IMR-90 (cell line): ENCODE measurements around the gene HIVEP3. TPM values are rescaled to one million over a fixed set of nuclear protein-coding genes. Genes with fewer than 3 reads are reported as not detected.

Experiments used
- ATAC-seq: fragments of 200-7000 bp; cut with Tn5 transposase; 2 replicates; pipeline ENCODE4 v1.9.1; 2020; ENCODE audit warnings: low read depth, mild to moderate bottlenecking, moderate library complexity
- BruUV-seq: library from RNA; stranded (reverse); fragments of 400-500 nt; replicated peaks from 2 replicates; lab custom pipeline; 2021; lab: Mats Ljungman, UMichigan
- CTCF ChIA-PET: fragments of 300-600 bp; formaldehyde crosslinking; extraction: SDS; loops from one replicate; lab custom pipeline; 2021; ENCODE audit warnings: antibody characterized with exemption; lab: Yijun Ruan, JAX
- POLR2A ChIA-PET: fragments of 300-600 bp; sonication (Branson Sonifier 250); formaldehyde crosslinking; loops from one replicate; lab custom pipeline; 2022; ENCODE audit warnings: antibody characterized with exemption; ENCODE audit not compliant: unreplicated experiment; lab: Charles Lee
- DNase-seq: peaks from one replicate; pipeline ENCODE4 v3.0.0; 2013
- H2AFZ ChIP-seq: replicated peaks from 2 replicates; pipeline ENCODE3; 2013; ENCODE audit warnings: low read length, mild to moderate bottlenecking; ENCODE audit not compliant: poor library complexity
- H2AK5ac ChIP-seq: 2 replicates; pipeline ENCODE4 v1.6.1; 2013; ENCODE audit warnings: low read depth, low read length, inconsistent platforms
- H2AK9ac ChIP-seq: replicated peaks from 2 replicates; pipeline ENCODE3; 2013; ENCODE audit warnings: mild to moderate bottlenecking, low read depth, low read length, moderate library complexity; ENCODE audit not compliant: poor library complexity
- H2BK120ac ChIP-seq: 2 replicates; pipeline ENCODE4 v1.6.1; 2013; ENCODE audit warnings: low read depth, low read length, inconsistent platforms
- H2BK15ac ChIP-seq: 3 replicates; pipeline ENCODE4 v1.6.1; 2013; ENCODE audit warnings: low read depth, low read length, inconsistent platforms
- H2BK20ac ChIP-seq: 2 replicates; pipeline ENCODE4 v1.6.1; 2013; ENCODE audit warnings: low read depth, mild to moderate bottlenecking, inconsistent platforms, low read length, moderate library complexity
- H2BK5ac ChIP-seq: 2 replicates; pipeline ENCODE4 v1.6.1; 2013; ENCODE audit warnings: mild to moderate bottlenecking, low read depth, low read length, inconsistent platforms; ENCODE audit not compliant: poor library complexity, severe bottlenecking
- H3K14ac ChIP-seq: replicated peaks from 2 replicates; pipeline ENCODE4 v1.6.1; 2013; ENCODE audit warnings: low read depth, low read length, inconsistent platforms
- H3K18ac ChIP-seq: 2 replicates; pipeline ENCODE4 v1.6.1; 2013; ENCODE audit warnings: low read depth, low read length, control low read depth
- H3K23ac ChIP-seq: 2 replicates; pipeline ENCODE4 v1.6.1; 2013; ENCODE audit warnings: low read depth, low read length, inconsistent platforms
- H3K27ac ChIP-seq: 2 replicates; pipeline ENCODE4 v1.5.1; 2013; ENCODE audit warnings: mild to moderate bottlenecking, control low read depth, low read length; ENCODE audit not compliant: insufficient read depth
- H3K27me3 ChIP-seq: 2 replicates; pipeline ENCODE4 v1.6.1; 2013; ENCODE audit warnings: low read length; ENCODE audit not compliant: control insufficient read depth, insufficient read depth
- H3K36me3 ChIP-seq: 2 replicates; pipeline ENCODE4 v1.6.1; 2013; ENCODE audit warnings: low read length, mixed read lengths; ENCODE audit not compliant: control insufficient read depth, insufficient read depth
- H3K4ac ChIP-seq: 2 replicates; pipeline ENCODE4 v1.6.1; 2013; ENCODE audit warnings: low read depth, low read length, inconsistent platforms
- H3K4me1 ChIP-seq: 2 replicates; pipeline ENCODE4 v1.6.1; 2013; ENCODE audit warnings: low read length, mixed read lengths; ENCODE audit not compliant: control insufficient read depth, insufficient read depth
- H3K4me2 ChIP-seq: 2 replicates; pipeline ENCODE4 v1.6.1; 2013; ENCODE audit warnings: low read depth, mild to moderate bottlenecking, control low read depth, low read length, moderate library complexity
- H3K4me3 ChIP-seq: 2 replicates; pipeline ENCODE4 v1.5.1; 2013; ENCODE audit warnings: low read depth, mild to moderate bottlenecking, control low read depth, low read length, moderate library complexity; ENCODE audit not compliant: insufficient read depth
- H3K56ac ChIP-seq: 2 replicates; pipeline ENCODE4 v1.6.1; 2013; ENCODE audit warnings: low read length, inconsistent platforms; ENCODE audit not compliant: insufficient read depth; ENCODE audit errors: extremely low read depth
- H3K79me1 ChIP-seq, 2 experiments: 2 replicates each; pipeline ENCODE4 v1.6.1; 2013; ENCODE audit warnings: low read length in 2 of 2, inconsistent platforms in 1 of 2, low read depth in 1 of 2
- H3K9ac ChIP-seq: 2 replicates; pipeline ENCODE4 v1.6.1; 2013; ENCODE audit warnings: low read depth, low read length, control low read depth
- H3K9me1 ChIP-seq: 2 replicates; pipeline ENCODE4 v1.6.1; 2013; ENCODE audit warnings: low read length, inconsistent platforms; ENCODE audit not compliant: insufficient read depth
- H3K9me3 ChIP-seq: 2 replicates; pipeline ENCODE4 v1.6.1; 2013; ENCODE audit warnings: low read length; ENCODE audit not compliant: control insufficient read depth, insufficient read depth
- H4K20me1 ChIP-seq: 2 replicates; pipeline ENCODE4 v1.6.1; 2013; ENCODE audit warnings: low read length, inconsistent platforms; ENCODE audit not compliant: insufficient read depth
- H4K5ac ChIP-seq: 2 replicates; pipeline ENCODE4 v1.6.1; 2013; ENCODE audit warnings: mild to moderate bottlenecking, low read depth, low read length, control low read depth
- H4K8ac ChIP-seq, 2 experiments: 2 replicates each; pipeline ENCODE4 v1.6.1; 2013; ENCODE audit warnings: low read depth in 2 of 2, low read length in 2 of 2, control low read depth in 1 of 2, inconsistent platforms in 1 of 2
- H4K91ac ChIP-seq: 2 replicates; pipeline ENCODE4 v1.6.1; 2013; ENCODE audit warnings: low read depth, low read length, inconsistent platforms; ENCODE audit not compliant: insufficient read depth
- BHLHE40 ChIP-seq: fragments of 150-350 bp; IDR thresholded peaks from 2 replicates; pipeline ENCODE4 v1.6.1; 2016; ENCODE audit warnings: mild to moderate bottlenecking, low read depth, low read length
- RCOR1 ChIP-seq: IDR thresholded peaks from 2 replicates; pipeline ENCODE4 v1.6.1; 2012; ENCODE audit warnings: mild to moderate bottlenecking, low read length, improper control_type of control experiment; ENCODE audit not compliant: insufficient replicate concordance
- WGBS, 2 experiments: methylation state at CpG; one replicate each; pipeline versions ENCODE4 v1.1.5 to v1.1.7; 2013; ENCODE audit warnings: missing lambda C conversion rate in 2 of 2; ENCODE audit not compliant: insufficient read length in 1 of 2; ENCODE audit errors: extremely low coverage in 2 of 2; 5-methylcytosine and 5-hydroxymethylcytosine counted together
- dilution Hi-C: fragments of 300-500 bp; cut with HindIII; formaldehyde crosslinking; loops from one replicate; pipeline ENCODE4 v1.14.3; 2018; ENCODE audit warnings: low sequenced_read_pairs; ENCODE audit not compliant: unreplicated experiment
- in situ Hi-C: fragments of 300-500 bp; cut with MboI; formaldehyde crosslinking; loops from 3 replicates; pipeline ENCODE4 v1.14.3; 2019; ENCODE audit warnings: low sequenced_read_pairs, inconsistent platforms, mixed read lengths
- intact Hi-C: fragments of 100-400 bp; cut with micrococcal nuclease; formaldehyde crosslinking; loops from 2 replicates; pipeline ENCODE4 v1.10.0; 2022
- polyA plus RNA-seq, 3 experiments: library from polyadenylated mRNA; depleted of rRNA; stranded (reverse); fragments of >200 nt; gene quantifications; 2 replicates each; pipeline ENCODE4 v1.2.3, GENCODE V29; 2012; ENCODE audit warnings: low replicate concordance in 1 of 3
- total RNA-seq: library from RNA; depleted of rRNA; stranded (reverse); fragments of >200 nt; gene quantifications from 2 replicates; pipeline ENCODE4 v1.2.3, GENCODE V29; 2012
- TF ChIP-seq, protein P1 (sequence below): conservative IDR thresholded peaks from 2 replicates; pipeline ENCODE4 v1.5.1; 2012; ENCODE audit warnings: mild to moderate bottlenecking, low read depth, low read length, improper control_type of control experiment

HIVEP3 gene
- total and polyA plus RNA-seq, 2 of the 4 experiments (the other 2 are of a cell fraction): 1.4 to 4.0 TPM

GRCh38 chr1:41492341-41492848 is 426.3 kb downstream of the HIVEP3 start:
- H3K9me1 ChIP-seq: peaks cover 29% of the 10 kb centered on the region
- H2BK15ac ChIP-seq: peak overlapping the region; percentile 87; the same call in 1 of the 3 replicates
- H3K23ac ChIP-seq: no peak overlapping the region
- TF ChIP-seq BHLHE40 (no peak), RCOR1 (peak; percentile 83)
- TF ChIP-seq, protein P1, sequence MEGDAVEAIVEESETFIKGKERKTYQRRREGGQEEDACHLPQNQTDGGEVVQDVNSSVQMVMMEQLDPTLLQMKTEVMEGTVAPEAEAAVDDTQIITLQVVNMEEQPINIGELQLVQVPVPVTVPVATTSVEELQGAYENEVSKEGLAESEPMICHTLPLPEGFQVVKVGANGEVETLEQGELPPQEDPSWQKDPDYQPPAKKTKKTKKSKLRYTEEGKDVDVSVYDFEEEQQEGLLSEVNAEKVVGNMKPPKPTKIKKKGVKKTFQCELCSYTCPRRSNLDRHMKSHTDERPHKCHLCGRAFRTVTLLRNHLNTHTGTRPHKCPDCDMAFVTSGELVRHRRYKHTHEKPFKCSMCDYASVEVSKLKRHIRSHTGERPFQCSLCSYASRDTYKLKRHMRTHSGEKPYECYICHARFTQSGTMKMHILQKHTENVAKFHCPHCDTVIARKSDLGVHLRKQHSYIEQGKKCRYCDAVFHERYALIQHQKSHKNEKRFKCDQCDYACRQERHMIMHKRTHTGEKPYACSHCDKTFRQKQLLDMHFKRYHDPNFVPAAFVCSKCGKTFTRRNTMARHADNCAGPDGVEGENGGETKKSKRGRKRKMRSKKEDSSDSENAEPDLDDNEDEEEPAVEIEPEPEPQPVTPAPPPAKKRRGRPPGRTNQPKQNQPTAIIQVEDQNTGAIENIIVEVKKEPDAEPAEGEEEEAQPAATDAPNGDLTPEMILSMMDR: peak; percentile 44
- peak overlapping the region; percentile 80; the same call in 1 of the 2 replicates for H3K4ac ChIP-seq
- DNase-seq (no peak), ATAC-seq (no peak)
- peak overlapping the region; percentile 71 for H2AK5ac ChIP-seq
- no peak overlapping the region for H2AFZ ChIP-seq
- H4K91ac ChIP-seq: peak overlapping the region; percentile 17; the same call in 1 of the 2 replicates
- no peak overlapping the region for H3K9ac ChIP-seq
- no peak overlapping the region; the same call in 1 of the 2 replicates for H3K14ac ChIP-seq
- dilution Hi-C loops: no loop called here
- H3K4me2 ChIP-seq: no peak overlapping the region
- H3K27me3 ChIP-seq: no peaks in the 10 kb centered on the region
- H3K4me3 ChIP-seq: no peak overlapping the region
- no TSS peak for BruUV-seq
- intact Hi-C loops: no loop called here
- H3K56ac ChIP-seq: no peak overlapping the region
- no peaks in the 10 kb centered on the region; the same call in 1 of the 2 replicates for H4K20me1 ChIP-seq
- no peak overlapping the region for H2AK9ac ChIP-seq
- WGBS, 2 experiments: 87% methylated on average over 5 of the region's 7 CpGs; no CpG with 5 or more reads in 1 of the 2 experiments
- POLR2A ChIA-PET: no interaction called here
- H3K4me1 ChIP-seq: peaks cover 25% of the 10 kb centered on the region
- H4K8ac ChIP-seq: no peak overlapping the region
- H3K27ac ChIP-seq: no peak overlapping the region
- H2BK5ac ChIP-seq: no peak overlapping the region
- H3K18ac ChIP-seq: no peak overlapping the region
- H3K36me3 ChIP-seq: no peaks in the 10 kb centered on the region
- no peaks in the 10 kb centered on the region for H3K79me1 ChIP-seq
- H4K5ac ChIP-seq: no peak overlapping the region
- CTCF ChIA-PET: interaction anchor here (0.7 to 1.8 kb wide), 4 partner anchors 15 to 59 kb away, joined by 3 to 4 read pairs (median 4); no protein-coding TSS in a partner anchor
- peak overlapping the region; percentile 40; the same call in 1 of the 2 replicates for H2BK120ac ChIP-seq
- peak overlapping the region; percentile 59 for H2BK20ac ChIP-seq
- in situ Hi-C loops: no loop called here
- H3K9me3 ChIP-seq: no peaks in the 10 kb centered on the region
